HCT116 (cell line): ENCODE data around the gene PLCH2. TPM values are rescaled to one million over a fixed set of nuclear protein-coding genes. Genes with fewer than 3 reads are reported as not detected.

ENCODE experiments used
- ATAC-seq: fragments of 200-7000 bp; cut with Tn5 transposase; 2 replicates; pipeline ENCODE4 v1.9.1; 2020; ENCODE audit warnings: mild to moderate bottlenecking, moderate library complexity
- BruUV-seq: library from RNA; stranded (reverse); fragments of 400-500 nt; replicated peaks from 2 replicates; lab custom pipeline; 2021; lab: Mats Ljungman, UMichigan
- CTCF ChIA-PET: fragments of 300-600 bp; sonication (Branson Sonifier 250); formaldehyde crosslinking; loops from one replicate; lab custom pipeline; 2021; ENCODE audit warnings: antibody characterized with exemption; lab: Charles Lee
- POLR2A ChIA-PET: fragments of 300-600, 350-600 bp; sonication (Branson Sonifier 250); formaldehyde crosslinking; loops from one replicate; lab custom pipeline; 2021; ENCODE audit warnings: antibody characterized with exemption; lab: Charles Lee
- RAD21 ChIA-PET, 2 experiments: fragments of 300-600 bp; sonication (Branson Sonifier 250); formaldehyde crosslinking; loops; one replicate each; lab custom pipeline; 2023; ENCODE audit warnings: low total read pairs in 2 of 2; ENCODE audit not compliant: uncharacterized antibody in 2 of 2, unreplicated experiment in 2 of 2, low non-redundant PET in 1 of 2; lab: Charles Lee
- DNase-seq: peaks from one replicate; pipeline ENCODE4 v3.0.0-alpha.2; 2010; ENCODE audit warnings: low read depth, low spot score
- H2AFZ ChIP-seq: fragments of 200-600 bp; shearing (Covaris generic), sonication (generic); 2 replicates; pipeline ENCODE4 v1.6.1; 2017; ENCODE audit warnings: low read depth, mixed run types, mixed read lengths, antibody characterized with exemption, low read length; ENCODE audit not compliant: poor library complexity, severe bottlenecking
- H3K27ac ChIP-seq: 2 replicates; pipeline ENCODE4 v1.5.1; 2012; ENCODE audit warnings: low read depth, low read length
- H3K27me3 ChIP-seq: fragments of 200-600 bp; sonication (generic); 2 replicates; pipeline ENCODE4 v1.6.1; 2016; ENCODE audit warnings: mixed run types, low read length, mixed read lengths; ENCODE audit not compliant: insufficient read depth
- H3K36me3 ChIP-seq, 2 experiments: fragments of 200-500 bp in 1 of 2; fragments of 200-600 bp in 1 of 2; sonication (Bioruptor generic) in 1 of 2; sonication (generic) in 1 of 2; 2 replicates each; pipeline versions ENCODE4 v1.5.1 to v1.6.1; 2014 to 2016; ENCODE audit warnings: low read length in 2 of 2, inconsistent platforms in 1 of 2, mixed read lengths in 1 of 2, mixed run types in 1 of 2; ENCODE audit not compliant: insufficient read depth in 2 of 2, control insufficient read depth in 1 of 2
- H3K4me1 ChIP-seq, 2 experiments: fragments of 200-600 bp in 1 of 2; sonication (generic) in 1 of 2; 2 replicates each; pipeline versions ENCODE4 v1.5.1 to v1.6.1; 2012 to 2017; ENCODE audit warnings: low read length in 2 of 2, inconsistent platforms in 1 of 2, mild to moderate bottlenecking in 1 of 2, mixed read lengths in 1 of 2, mixed run types in 1 of 2, moderate library complexity in 1 of 2; ENCODE audit not compliant: insufficient read depth in 2 of 2, control insufficient read depth in 1 of 2
- H3K4me2 ChIP-seq: fragments of 200-600 bp; sonication (generic); 2 replicates; pipeline ENCODE4 v1.6.1; 2017; ENCODE audit warnings: mixed run types, low read length, mixed read lengths
- H3K4me3 ChIP-seq, 2 experiments: fragments of 200-600 bp in 1 of 2; sonication (generic) in 1 of 2; replicated peaks in 1 of 2; 2 replicates each; pipeline ENCODE4 v1.5.1; 2011 to 2016; ENCODE audit warnings: low read length in 2 of 2, control low read depth in 1 of 2, low read depth in 1 of 2, mild to moderate bottlenecking in 1 of 2, mixed read lengths in 1 of 2, mixed run types in 1 of 2
- H3K79me2 ChIP-seq: fragments of 200-600 bp; sonication (generic); 2 replicates; pipeline ENCODE4 v1.6.1; 2017; ENCODE audit warnings: mild to moderate bottlenecking, mixed run types, low read length, moderate library complexity, mixed read lengths; ENCODE audit not compliant: insufficient read depth
- H3K9ac ChIP-seq: fragments of 200-600 bp; sonication (generic); 2 replicates; pipeline ENCODE4 v1.6.1; 2016; ENCODE audit warnings: low read length, mixed read lengths
- H3K9me2 ChIP-seq: fragments of 200-600 bp; sonication (generic), shearing (Covaris generic); 2 replicates; pipeline ENCODE4 v1.6.1; 2017; ENCODE audit warnings: mixed run types, mild to moderate bottlenecking, moderate library complexity; ENCODE audit not compliant: insufficient read depth
- H3K9me3 ChIP-seq, 2 experiments: fragments of 200-500 bp in 1 of 2; fragments of 200-600 bp in 1 of 2; sonication (Bioruptor generic) in 1 of 2; sonication (generic) in 1 of 2; 2 replicates each; pipeline ENCODE4 v1.6.1; 2014 to 2017; ENCODE audit warnings: low read length in 2 of 2, mixed read lengths in 2 of 2, inconsistent platforms in 1 of 2, low read depth in 1 of 2, mild to moderate bottlenecking in 1 of 2, mixed run types in 1 of 2, moderate library complexity in 1 of 2; ENCODE audit not compliant: control insufficient read depth in 1 of 2, insufficient read depth in 1 of 2
- H4K20me1 ChIP-seq: fragments of 200-600 bp; sonication (generic), shearing (Covaris generic); 2 replicates; pipeline ENCODE4 v1.6.1; 2017; ENCODE audit warnings: mixed run types, mild to moderate bottlenecking, moderate library complexity; ENCODE audit not compliant: insufficient read depth
- CBX3 ChIP-seq: IDR thresholded peaks from 2 replicates; pipeline ENCODE4 v1.6.1; 2012; ENCODE audit warnings: low read depth
- CEBPB ChIP-seq: IDR thresholded peaks from 2 replicates; pipeline ENCODE4 v1.6.1; 2012; ENCODE audit warnings: low read depth
- EGR1 ChIP-seq: IDR thresholded peaks from 2 replicates; pipeline ENCODE4 v1.6.1; 2012; ENCODE audit warnings: low read depth
- EZH2 ChIP-seq: fragments of 200-600 bp; sonication (generic); IDR thresholded peaks from 2 replicates; pipeline ENCODE4 v1.6.1; 2017; ENCODE audit warnings: antibody characterized with exemption, mixed run types
- EZH2phosphoT487 ChIP-seq: fragments of 200-600 bp; IDR thresholded peaks from 2 replicates; pipeline ENCODE4 v1.6.1; 2018; ENCODE audit warnings: antibody characterized with exemption, borderline replicate concordance
- JUND ChIP-seq: IDR thresholded peaks from 2 replicates; pipeline ENCODE4 v1.6.1; 2012
- MAX ChIP-seq: IDR thresholded peaks from 2 replicates; pipeline ENCODE4 v1.6.1; 2012
- POLR2AphosphoS5 ChIP-seq: IDR thresholded peaks from 2 replicates; pipeline ENCODE4 v1.6.1; 2011; ENCODE audit warnings: mild to moderate bottlenecking, low read depth, low read length, moderate library complexity
- REST ChIP-seq: IDR thresholded peaks from 2 replicates; pipeline ENCODE4 v1.6.1; 2012; ENCODE audit warnings: low read depth
- SIN3A ChIP-seq: IDR thresholded peaks from 2 replicates; pipeline ENCODE4 v1.6.1; 2012; ENCODE audit warnings: low read depth
- SP1 ChIP-seq: IDR thresholded peaks from 2 replicates; pipeline ENCODE4 v1.6.1; 2012; ENCODE audit warnings: low read depth
- SRF ChIP-seq: IDR thresholded peaks from 2 replicates; pipeline ENCODE4 v1.6.1; 2012; ENCODE audit warnings: low read depth
- TCF7L2 ChIP-seq: IDR thresholded peaks from 2 replicates; pipeline ENCODE4 v1.7.0; 2011; ENCODE audit warnings: borderline replicate concordance, inconsistent platforms; ENCODE audit not compliant: insufficient read depth, insufficient read length; ENCODE audit errors: extremely low read depth
- YY1 ChIP-seq: IDR thresholded peaks from 2 replicates; pipeline ENCODE4 v1.6.1; 2011; ENCODE audit warnings: low read length, low read depth, moderate library complexity, mild to moderate bottlenecking; ENCODE audit not compliant: insufficient replicate concordance; ENCODE audit errors: extremely low read depth
- ZBTB33 ChIP-seq: IDR thresholded peaks from 2 replicates; pipeline ENCODE4 v1.6.1; 2011; ENCODE audit warnings: mild to moderate bottlenecking, low read length, moderate library complexity; ENCODE audit not compliant: insufficient replicate concordance; ENCODE audit errors: extremely low read depth
- ZFX ChIP-seq: fragments of 450-650 bp; IDR thresholded peaks from 2 replicates; pipeline ENCODE4 v1.6.1; 2017
- ZNF274 ChIP-seq: fragments of 200-500 bp; sonication (Bioruptor generic); IDR thresholded peaks from 2 replicates; pipeline ENCODE4 v1.6.1; 2014; ENCODE audit warnings: mild to moderate bottlenecking, low read depth, low read length, inconsistent platforms
- intact Hi-C: fragments of 100-400 bp; cut with micrococcal nuclease; formaldehyde crosslinking; loops from 2 replicates; pipeline ENCODE4 v1.10.0; 2022
- total RNA-seq: library from RNA; stranded (reverse); gene quantifications from one replicate; pipeline ENCODE4 v1.2.1, GENCODE V29; 2021; ENCODE audit not compliant: unreplicated experiment

Gene PLCH2
- total RNA-seq, 1 experiment from 2014 or later = 2.0 TPM

- TF ChIP-seq REST = no peak
These were observed 3.1 kb downstream of the PLCH2 start (continued) for GRCh38 chr1:2479186-2479585.

GRCh38 chr1:2479618-2480017, 3.5 kb downstream of the PLCH2 start:
- DNase-seq = no peak
- BruUV-seq = no TSS peak
- ChIA-PET RAD21 (no interaction called here), POLR2A (no interaction called here), CTCF (no interaction called here)
- H3K4me2 ChIP-seq = no peak overlapping the region
- no peaks in the 10 kb centered on the region for H3K27me3 ChIP-seq
- no peak overlapping the region for H3K27ac ChIP-seq
- H3K4me1 ChIP-seq = no peaks in the 10 kb centered on the region
- H3K9me3 ChIP-seq = no peaks in the 10 kb centered on the region
- no peak overlapping the region for H3K4me3 ChIP-seq
- H3K9ac ChIP-seq = no peak overlapping the region
- no peak overlapping the region for H2AFZ ChIP-seq
- intact Hi-C loops = no loop called here
- TF ChIP-seq JUND (no peak), CEBPB (no peak), SIN3A (no peak), POLR2AphosphoS5 (no peak), MAX (no peak), CBX3 (no peak), YY1 (no peak), SRF (no peak), ZNF274 (no peak), EZH2phosphoT487 (no peak), EZH2 (no peak), ZBTB33 (no peak), ZFX (no peak), EGR1 (no peak), TCF7L2 (no peak), SP1 (no peak), REST (no peak)
- TF ChIP-seq, all 23 proteins: peak for 0
- Histone ChIP-seq H4K20me1 (no peaks in the 10 kb centered on the region), H3K36me3 (no peaks in the 10 kb centered on the region), H3K9me2 (no peaks in the 10 kb centered on the region), H3K79me2 (no peaks in the 10 kb centered on the region)
- ATAC-seq = no peak
